CD14-positive monocyte (primary cell): Measurements from ENCODE around the gene DEGS2. TPM values are rescaled to one million over a fixed set of nuclear protein-coding genes. Genes with fewer than 3 reads are reported as not detected.

Experiments
- DNase-seq, 3 donors: peaks; one replicate each; pipeline ENCODE4 v3.0.0-alpha.2; 2011 to 2022
- H2AFZ ChIP-seq: 2 replicates; pipeline ENCODE4 v1.6.0; 2012; ENCODE audit warnings: mild to moderate bottlenecking, low read depth, low read length, inconsistent platforms; ENCODE audit not compliant: insufficient read depth, poor library complexity, severe bottlenecking
- H3K27ac ChIP-seq, 2 donors: 1 replicate in 1 of 2; 2 replicates in 1 of 2; pipeline ENCODE4 v1.5.1; 2012 to 2013; ENCODE audit warnings: low read length in 2 of 2, control low read depth in 1 of 2, inconsistent platforms in 1 of 2, low read depth in 1 of 2, mild to moderate bottlenecking in 1 of 2
- H3K27me3 ChIP-seq, 2 donors: one replicate each; pipeline versions ENCODE4 v1.6.0 to v1.6.1; 2011 to 2013; ENCODE audit warnings: low read length in 2 of 2; ENCODE audit not compliant: control insufficient read depth in 2 of 2, insufficient read depth in 2 of 2
- H3K36me3 ChIP-seq, 2 donors: replicated peaks in 1 of 2; 1 replicate in 1 of 2; 2 replicates in 1 of 2; pipeline versions ENCODE4 v1.5.1 to v1.6.1; 2012 to 2013; ENCODE audit warnings: low read length in 2 of 2, control low read depth in 1 of 2, inconsistent platforms in 1 of 2, mild to moderate bottlenecking in 1 of 2; ENCODE audit not compliant: insufficient read depth in 2 of 2, control insufficient read depth in 1 of 2
- H3K4me1 ChIP-seq, 2 donors: 1 replicate in 1 of 2; 2 replicates in 1 of 2; pipeline versions ENCODE4 v1.5.1 to v1.6.1; 2012 to 2013; ENCODE audit warnings: low read length in 2 of 2, control low read depth in 1 of 2, inconsistent platforms in 1 of 2, mild to moderate bottlenecking in 1 of 2, moderate library complexity in 1 of 2; ENCODE audit not compliant: insufficient read depth in 2 of 2, control insufficient read depth in 1 of 2
- H3K4me2 ChIP-seq: replicated peaks from 2 replicates; pipeline ENCODE3; 2012; ENCODE audit warnings: low read length, moderate library complexity, mild to moderate bottlenecking; ENCODE audit not compliant: poor library complexity, severe bottlenecking; ENCODE audit errors: extremely low read depth
- H3K4me3 ChIP-seq, 3 experiments: fragments of 200-600 bp in 1 of 3; sonication (generic) in 1 of 3; replicated peaks in 1 of 3; 1 replicate in 2 of 3; 2 replicates in 1 of 3; pipeline ENCODE4 v1.5.1; 2011 to 2013; ENCODE audit warnings: low read length in 3 of 3, mild to moderate bottlenecking in 3 of 3, control low read depth in 2 of 3, low read depth in 2 of 3, inconsistent platforms in 1 of 3, moderate library complexity in 1 of 3
- H3K79me2 ChIP-seq: 2 replicates; pipeline ENCODE4 v1.6.0; 2012; ENCODE audit warnings: mild to moderate bottlenecking, control low read depth, inconsistent platforms, low read length, moderate library complexity; ENCODE audit not compliant: insufficient read depth
- H3K9ac ChIP-seq: 2 replicates; pipeline ENCODE4 v1.6.0; 2017; ENCODE audit warnings: low read length, mild to moderate bottlenecking; ENCODE audit not compliant: insufficient read depth, poor library complexity, severe bottlenecking
- H3K9me3 ChIP-seq, 2 donors: replicated peaks in 1 of 2; 1 replicate in 1 of 2; 2 replicates in 1 of 2; pipeline versions ENCODE4 v1.5.1 to v1.6.1; 2012 to 2013; ENCODE audit warnings: low read length in 2 of 2, control low read depth in 1 of 2; ENCODE audit not compliant: control insufficient read depth in 1 of 2, insufficient read depth in 1 of 2
- H4K20me1 ChIP-seq: 2 replicates; pipeline ENCODE4 v1.6.0; 2012; ENCODE audit warnings: mild to moderate bottlenecking, low read length, control low read depth, moderate library complexity; ENCODE audit not compliant: insufficient read depth
- H3K27ac Mint-ChIP-seq, 7 donors: one replicate each; pipeline ENCODE4 v1.8.0; 2020; ENCODE audit warnings: mild to moderate bottlenecking in 7 of 7, mixed read lengths in 7 of 7, moderate library complexity in 6 of 7, inconsistent platforms in 2 of 7
- H3K27me3 Mint-ChIP-seq, 3 donors: one replicate each; pipeline ENCODE4 v1.8.0; 2021 to 2022; ENCODE audit warnings: low read depth in 3 of 3, mild to moderate bottlenecking in 3 of 3, mixed read lengths in 3 of 3, moderate library complexity in 3 of 3, inconsistent platforms in 1 of 3
- H3K36me3 Mint-ChIP-seq, 2 donors: one replicate each; pipeline ENCODE4 v1.8.0; 2020; ENCODE audit warnings: mixed read lengths in 2 of 2, inconsistent platforms in 1 of 2, mild to moderate bottlenecking in 1 of 2
- H3K4me1 Mint-ChIP-seq: one replicate; pipeline ENCODE4 v1.8.0; 2020; ENCODE audit warnings: mild to moderate bottlenecking, mixed read lengths
- H3K4me3 Mint-ChIP-seq, 2 donors: one replicate each; pipeline ENCODE4 v1.8.0; 2020; ENCODE audit warnings: mild to moderate bottlenecking in 2 of 2, mixed read lengths in 2 of 2, moderate library complexity in 1 of 2
- H3K9me3 Mint-ChIP-seq, 7 donors: one replicate each; pipeline ENCODE4 v1.8.0; 2020 to 2022; ENCODE audit warnings: mixed read lengths in 7 of 7, mild to moderate bottlenecking in 6 of 7, moderate library complexity in 6 of 7, inconsistent platforms in 2 of 7
- WGBS: methylation state at CpG from one replicate; pipeline ENCODE4 v1.1.5; 2013; ENCODE audit warnings: missing lambda C conversion rate; ENCODE audit not compliant: insufficient coverage; 5-methylcytosine and 5-hydroxymethylcytosine counted together
- intact Hi-C, 2 donors: fragments of 100-400 bp; cut with micrococcal nuclease; formaldehyde crosslinking; loops; one replicate each; pipeline versions ENCODE4 v1.15.0 to v1.15.1; 2023
- polyA plus RNA-seq, 3 donors: library from polyadenylated mRNA; depleted of rRNA in 1 of 3; unstranded in 2 of 3; stranded (reverse) in 1 of 3; fragments of 300-500 nt in 2 of 3; fragments of >200 nt in 1 of 3; fragmentation: Illumina TruSeq in 2 of 3; gene quantifications; 1 replicate in 2 of 3; 2 replicates in 1 of 3; pipeline ENCODE4 v1.2.3, GENCODE V29; 2012 to 2021
- TF ChIP-seq, protein P1 (sequence below): fragments of 200-600 bp; IDR thresholded peaks from one replicate; pipeline ENCODE4 v1.8.0; 2022; ENCODE audit warnings: antibody characterized with exemption, mild to moderate bottlenecking

The DEGS2 gene
- polyA plus RNA-seq, 3 donors: 0.07 to 0.36 TPM; not detected in 1

- Histone ChIP-seq H3K4me1 (no peaks in the 10 kb centered on the region), H3K4me2 (no peak overlapping the region), H3K27me3 (no peaks in the 10 kb centered on the region), H3K79me2 (no peaks in the 10 kb centered on the region), H2AFZ (no peak overlapping the region), H3K4me3 (no peak overlapping the region), H3K27ac (no peak overlapping the region), H3K9ac (no peak overlapping the region), H3K9me3 (no peaks in the 10 kb centered on the region), H4K20me1 (no peaks in the 10 kb centered on the region), H3K36me3 (no peaks in the 10 kb centered on the region)
- Mint-ChIP-seq H3K27ac (no peak overlapping the region), H3K4me3 (no peak overlapping the region), H3K27me3 (peaks cover 1 to 4% (median 3%) of the 10 kb centered on the region in 3 donors), H3K4me1 (no peaks in the 10 kb centered on the region), H3K36me3 (no peaks in the 10 kb centered on the region), H3K9me3 (no peaks in the 10 kb centered on the region)
- TF ChIP-seq, protein P1, sequence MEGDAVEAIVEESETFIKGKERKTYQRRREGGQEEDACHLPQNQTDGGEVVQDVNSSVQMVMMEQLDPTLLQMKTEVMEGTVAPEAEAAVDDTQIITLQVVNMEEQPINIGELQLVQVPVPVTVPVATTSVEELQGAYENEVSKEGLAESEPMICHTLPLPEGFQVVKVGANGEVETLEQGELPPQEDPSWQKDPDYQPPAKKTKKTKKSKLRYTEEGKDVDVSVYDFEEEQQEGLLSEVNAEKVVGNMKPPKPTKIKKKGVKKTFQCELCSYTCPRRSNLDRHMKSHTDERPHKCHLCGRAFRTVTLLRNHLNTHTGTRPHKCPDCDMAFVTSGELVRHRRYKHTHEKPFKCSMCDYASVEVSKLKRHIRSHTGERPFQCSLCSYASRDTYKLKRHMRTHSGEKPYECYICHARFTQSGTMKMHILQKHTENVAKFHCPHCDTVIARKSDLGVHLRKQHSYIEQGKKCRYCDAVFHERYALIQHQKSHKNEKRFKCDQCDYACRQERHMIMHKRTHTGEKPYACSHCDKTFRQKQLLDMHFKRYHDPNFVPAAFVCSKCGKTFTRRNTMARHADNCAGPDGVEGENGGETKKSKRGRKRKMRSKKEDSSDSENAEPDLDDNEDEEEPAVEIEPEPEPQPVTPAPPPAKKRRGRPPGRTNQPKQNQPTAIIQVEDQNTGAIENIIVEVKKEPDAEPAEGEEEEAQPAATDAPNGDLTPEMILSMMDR: no peak
- intact Hi-C loops: no loop called here
- DNase-seq: no peak
- WGBS: no CpG with 5 or more reads among the region's 3 CpGs
These were observed 40.9 kb upstream of the DEGS2 start for GRCh38 chr14:100200311-100200710.

- Mint-ChIP-seq H3K27me3 (peaks cover 1 to 3% (median 2%) of the 10 kb centered on the region in 3 donors), H3K4me1 (no peaks in the 10 kb centered on the region), H3K27ac (no peak overlapping the region), H3K4me3 (no peak overlapping the region), H3K36me3 (no peaks in the 10 kb centered on the region), H3K9me3 (no peaks in the 10 kb centered on the region)
- 100% methylated on average over 7 of the region's 8 CpGs for WGBS
- TF ChIP-seq, protein P1: no peak
- Histone ChIP-seq H3K9ac (no peak overlapping the region), H3K27me3 (no peaks in the 10 kb centered on the region), H2AFZ (no peak overlapping the region), H3K27ac (no peak overlapping the region), H3K79me2 (no peaks in the 10 kb centered on the region), H3K36me3 (no peaks in the 10 kb centered on the region), H4K20me1 (no peaks in the 10 kb centered on the region), H3K4me2 (no peak overlapping the region), H3K4me3 (no peak overlapping the region), H3K4me1 (no peaks in the 10 kb centered on the region), H3K9me3 (no peaks in the 10 kb centered on the region)
- intact Hi-C loops: loop anchor here in 1 of 2 donors (10.0 kb wide), 1 partner anchor 515 kb away; the partner anchor contains the start of gene CYP46A1
- no peak for DNase-seq
These were observed 39.9 kb upstream of the DEGS2 start for GRCh38 chr14:100199240-100199860.
